HTERT RPE-1 (cell line): Measurements from ENCODE around the gene CCDC9B.

ENCODE experiments used
- in situ Hi-C: fragments of 300-500 bp; cut with MboI; formaldehyde crosslinking; loops from 4 replicates; pipeline ENCODE4 v1.14.3; 2020; ENCODE audit warnings: low sequenced_read_pairs

CCDC9B gene

DNA sequence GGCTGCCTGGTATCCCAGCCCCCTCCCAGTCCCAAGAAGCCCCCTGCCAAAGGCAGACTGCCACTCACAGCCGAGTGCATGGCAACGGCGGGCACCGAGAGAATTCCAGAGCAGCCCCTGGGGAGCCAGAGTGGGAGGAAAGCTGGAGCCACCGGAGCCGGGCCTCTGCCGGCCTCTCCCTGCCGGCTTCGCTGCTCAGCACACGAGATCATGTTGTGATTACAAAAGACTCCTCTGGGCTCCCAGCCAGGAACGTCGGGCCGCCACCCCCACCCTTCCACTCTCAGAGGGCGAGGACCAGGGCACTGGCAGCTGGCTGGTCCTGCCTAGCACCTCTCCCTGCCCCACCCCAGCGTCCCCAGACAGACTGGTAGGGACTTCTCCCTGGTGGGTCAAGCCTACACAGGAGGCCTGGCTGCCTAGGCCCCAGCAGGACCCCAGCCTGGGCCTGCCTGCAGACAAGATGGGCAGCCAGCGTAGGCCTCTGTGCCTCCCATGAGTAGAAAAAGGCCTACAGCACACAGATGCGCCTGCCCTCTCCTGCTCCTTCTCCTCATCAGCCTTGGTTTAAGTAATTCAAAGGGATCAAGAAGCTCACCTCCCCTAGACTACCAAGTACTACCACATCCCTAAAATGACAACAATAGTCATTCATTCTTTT, at the start of gene CCDC9B:
Gene CCDC9B, minus strand, starts transcription at position 200 of the 661 bp plus-strand sequence. Its CDS starts 120 bp downstream, at position 80.
- in situ Hi-C loops, result no loop called here

DNA sequence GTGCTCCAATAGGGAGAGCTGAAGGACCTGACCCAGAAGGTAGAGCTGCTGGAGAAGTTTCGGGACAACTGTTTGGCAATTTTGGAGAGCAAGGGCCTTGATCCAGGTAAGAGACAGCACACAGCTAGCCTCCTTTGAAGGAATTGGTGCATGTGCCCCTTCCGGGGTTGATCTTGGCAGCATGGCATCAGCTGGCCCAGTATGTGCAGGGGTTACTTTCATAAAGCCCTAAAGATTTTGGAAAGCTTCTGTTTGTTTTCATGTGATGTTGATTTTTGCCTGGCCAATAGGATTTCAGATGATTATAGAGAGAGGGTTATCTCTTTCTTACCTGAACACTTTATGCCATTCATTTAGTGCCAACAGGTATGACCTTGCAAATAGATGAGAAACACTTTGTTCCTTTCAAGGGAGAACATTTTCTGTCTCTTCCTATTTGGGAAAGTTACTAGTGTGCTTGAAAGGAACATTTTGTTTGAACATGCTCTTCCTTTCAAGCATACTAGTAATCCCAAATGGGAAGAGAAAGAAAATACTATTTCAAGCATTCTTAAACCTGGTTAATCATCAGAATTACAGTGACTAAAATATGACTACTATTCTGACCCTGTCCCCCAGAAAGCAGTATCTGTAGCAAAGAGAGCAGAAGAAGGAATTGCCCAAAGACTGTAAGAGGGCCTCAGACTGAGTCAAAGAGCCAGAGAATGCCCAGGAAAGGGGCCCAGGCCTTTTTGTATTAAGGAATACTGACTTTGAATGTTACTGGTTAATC, 49.3 kb upstream of the CCDC9B start:
- in situ Hi-C loops, result no loop called here

DNA sequence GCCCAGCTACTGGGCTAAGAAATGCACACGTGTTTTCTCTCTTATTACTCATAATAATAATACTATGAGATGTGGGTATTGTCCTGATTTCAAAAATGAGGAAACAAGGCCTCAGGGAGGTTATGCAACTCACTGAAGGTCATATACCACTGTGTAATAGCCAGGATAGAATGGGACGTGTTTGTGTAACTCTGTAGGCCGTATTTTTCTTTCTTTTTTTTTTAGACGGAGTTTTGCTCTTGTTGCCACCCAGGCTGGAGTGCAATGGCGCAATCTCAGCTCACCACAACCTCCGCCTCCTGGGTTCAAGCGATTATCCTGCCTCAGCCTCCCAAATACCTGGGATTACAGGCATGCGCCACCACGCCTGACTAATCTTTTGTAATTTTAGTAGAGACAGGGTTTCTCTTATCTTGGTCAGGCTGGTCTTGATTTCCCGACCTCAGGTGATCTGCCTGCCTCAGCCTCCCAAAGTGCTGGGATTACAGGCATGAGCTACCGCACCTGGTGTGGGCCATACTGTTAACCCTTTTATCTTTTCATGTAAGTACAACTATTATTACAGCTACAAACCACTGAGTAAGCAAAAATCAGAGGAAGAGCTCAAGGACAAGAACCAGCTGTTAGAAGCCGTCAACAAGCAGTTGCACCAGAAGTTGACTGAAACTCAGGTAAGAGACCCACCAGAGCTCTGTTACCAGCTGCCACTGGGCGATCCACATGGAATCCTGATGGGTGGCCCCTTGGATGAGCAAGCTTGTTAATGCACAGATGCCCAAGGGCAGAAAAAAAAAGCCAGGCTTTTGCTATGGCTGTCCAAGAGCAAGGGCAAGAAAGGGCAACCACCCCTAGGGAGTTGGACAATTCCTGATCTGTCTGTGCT, 48.4 kb upstream of the CCDC9B start:
- in situ Hi-C loops, result no loop called here

DNA sequence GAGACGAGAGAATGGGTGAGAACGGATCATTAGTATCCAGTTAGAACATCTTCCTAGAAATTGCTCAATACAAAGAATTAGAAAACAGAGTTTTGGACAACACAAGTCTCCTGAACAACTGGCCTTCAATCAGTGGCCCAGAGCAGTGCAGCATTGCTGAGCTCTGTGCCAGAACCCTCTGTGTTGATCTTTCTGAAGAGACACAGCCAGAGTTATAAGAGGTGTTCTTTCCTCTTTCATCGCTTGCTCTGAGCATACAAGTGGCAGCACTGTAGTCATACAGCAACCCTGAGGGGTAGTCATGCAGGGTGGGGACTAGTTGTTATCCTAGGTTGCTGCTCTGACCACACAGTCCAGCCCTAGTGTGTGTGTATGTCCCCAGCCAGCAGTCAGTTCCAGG, 45.7 kb upstream of the CCDC9B start:
- in situ Hi-C loops, result no loop called here

DNA sequence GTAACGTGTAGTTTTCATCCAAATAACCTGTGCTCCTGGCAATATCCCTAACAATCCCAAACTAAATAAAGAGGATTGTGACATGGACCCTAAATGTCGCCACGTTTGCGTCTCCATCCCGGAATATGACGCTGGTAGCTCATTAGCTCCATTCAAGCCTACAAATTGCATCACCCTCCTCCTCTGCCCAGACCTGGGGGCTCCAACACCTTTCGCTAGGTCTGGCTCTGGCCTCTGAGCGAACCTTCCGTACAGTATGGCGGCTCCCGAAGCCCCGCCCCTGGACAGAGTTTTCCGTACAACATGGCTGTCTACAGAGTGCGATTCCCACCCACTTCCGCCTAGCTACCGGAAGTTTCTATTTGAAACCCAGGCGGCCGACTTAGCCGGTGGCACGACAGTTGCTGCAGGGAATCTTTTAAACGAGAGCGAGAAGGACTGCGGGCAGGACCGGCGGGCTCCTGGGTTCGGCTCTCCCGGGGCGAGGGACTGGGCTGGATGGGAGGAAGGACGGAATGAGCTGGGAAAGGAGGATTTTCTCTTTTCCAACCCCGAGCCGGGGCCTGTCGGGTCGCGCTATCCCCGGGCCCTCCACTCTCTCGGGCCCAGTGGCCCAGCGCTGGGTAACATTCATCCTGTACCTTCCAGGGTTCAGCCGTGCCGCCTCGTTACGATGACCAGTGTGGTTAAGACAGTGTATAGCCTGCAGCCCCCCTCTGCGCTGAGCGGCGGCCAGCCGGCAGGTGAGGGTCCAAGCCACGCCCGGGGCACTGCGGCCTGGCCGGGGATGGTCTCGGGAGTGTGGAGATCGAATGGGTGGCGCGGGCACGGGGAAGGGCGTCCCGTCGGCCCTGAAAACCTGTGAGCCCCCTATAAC, 42.1 kb upstream of the CCDC9B start, which contains the start of gene KNSTRN:
Gene KNSTRN, plus strand, starts transcription at position 142 of the 877 bp plus-strand sequence. Its CDS starts 115 bp downstream, at position 257.
- in situ Hi-C loops, result no loop called here

DNA sequence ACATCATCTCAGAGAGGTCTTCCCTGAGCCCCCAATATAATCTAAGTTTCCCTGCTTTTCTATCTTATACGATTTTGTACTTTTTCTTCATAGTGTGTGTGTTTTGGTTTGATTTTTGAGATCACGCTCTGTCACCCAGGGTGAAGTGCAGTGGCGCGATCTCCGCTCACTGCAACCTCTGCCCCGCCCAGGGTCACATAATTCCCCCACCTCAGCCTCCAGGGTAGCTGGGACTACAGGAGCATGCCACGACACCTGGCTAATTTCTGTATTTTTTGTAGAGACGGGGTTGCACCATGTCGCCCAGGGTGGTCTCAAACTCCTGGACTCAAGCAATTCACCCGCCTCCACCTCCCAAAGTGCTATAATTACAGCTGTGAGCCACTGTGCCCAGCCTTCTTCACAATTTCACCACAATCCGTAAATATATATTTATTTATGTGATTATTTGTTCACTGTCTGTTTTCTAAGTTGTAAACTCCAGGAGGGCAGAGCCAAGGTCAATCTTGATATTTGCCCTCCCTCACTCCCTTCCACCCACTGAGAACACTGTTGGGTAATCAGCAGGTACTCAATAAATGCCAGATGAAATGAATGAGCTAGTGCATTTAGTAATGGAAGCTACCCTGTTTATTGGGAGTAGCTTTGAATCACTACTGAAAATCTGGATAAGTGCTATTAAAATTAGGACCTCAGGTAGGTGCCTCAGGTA, 41.2 kb upstream of the CCDC9B start:
- in situ Hi-C loops, result no loop called here

DNA sequence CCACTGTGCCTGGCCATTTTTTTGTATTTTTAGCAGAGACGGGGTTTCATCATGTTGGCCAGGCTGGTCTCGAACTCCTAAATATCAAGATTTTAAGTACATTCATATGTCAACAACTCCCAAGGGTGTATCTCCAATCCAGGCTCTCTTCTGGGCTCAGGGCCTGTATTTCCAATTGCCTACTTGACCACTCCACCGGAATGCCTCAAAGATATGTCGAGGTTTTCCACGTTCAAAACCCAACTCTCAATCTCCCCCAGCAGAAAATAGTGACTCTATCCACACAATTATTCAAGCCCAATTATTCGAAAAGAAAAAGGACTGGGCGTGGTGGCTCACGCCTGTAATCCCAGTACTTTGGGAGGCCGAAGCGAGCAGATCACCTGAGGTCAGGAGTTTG, 39.9 kb upstream of the CCDC9B start:
- in situ Hi-C loops, result no loop called here

DNA sequence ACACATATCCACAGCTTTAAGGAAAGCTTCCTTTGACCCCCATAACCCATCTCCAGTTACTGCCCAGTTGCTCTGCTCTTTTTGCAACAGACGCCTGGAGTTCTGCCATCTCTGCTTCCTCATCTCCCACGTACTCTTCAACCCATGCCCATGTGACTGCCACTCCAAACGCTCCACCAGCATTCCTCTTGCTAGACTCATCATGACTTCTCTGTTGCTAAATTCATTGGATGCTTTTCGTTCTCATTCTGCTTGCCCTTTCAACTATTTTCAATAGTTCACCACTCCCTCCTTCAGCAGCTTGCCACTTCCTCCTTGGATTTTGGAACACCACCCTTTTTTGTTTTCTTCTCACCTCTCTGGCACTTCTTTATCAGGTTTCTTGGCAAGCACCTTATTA, 39.1 kb upstream of the CCDC9B start:
- in situ Hi-C loops, result no loop called here

DNA sequence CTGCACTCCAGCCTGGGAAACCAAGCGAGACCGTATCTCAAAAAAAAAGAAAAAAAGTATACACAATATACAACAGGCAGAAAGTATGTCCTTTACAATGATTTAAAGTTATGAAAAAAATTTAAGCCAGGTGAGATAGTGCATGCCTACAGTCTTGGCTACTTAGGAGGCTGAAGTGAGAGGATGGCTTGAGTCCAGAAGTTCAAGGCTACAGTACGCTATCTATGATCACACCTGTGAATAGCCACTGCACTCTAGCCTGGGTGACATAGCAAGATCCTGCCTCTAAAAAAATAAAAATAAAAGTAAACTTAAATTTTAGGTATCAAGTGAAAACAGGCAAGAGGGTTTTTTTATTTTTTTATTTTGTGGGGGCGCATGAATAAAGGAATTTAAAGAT, 38.6 kb upstream of the CCDC9B start:
- in situ Hi-C loops, result no loop called here

DNA sequence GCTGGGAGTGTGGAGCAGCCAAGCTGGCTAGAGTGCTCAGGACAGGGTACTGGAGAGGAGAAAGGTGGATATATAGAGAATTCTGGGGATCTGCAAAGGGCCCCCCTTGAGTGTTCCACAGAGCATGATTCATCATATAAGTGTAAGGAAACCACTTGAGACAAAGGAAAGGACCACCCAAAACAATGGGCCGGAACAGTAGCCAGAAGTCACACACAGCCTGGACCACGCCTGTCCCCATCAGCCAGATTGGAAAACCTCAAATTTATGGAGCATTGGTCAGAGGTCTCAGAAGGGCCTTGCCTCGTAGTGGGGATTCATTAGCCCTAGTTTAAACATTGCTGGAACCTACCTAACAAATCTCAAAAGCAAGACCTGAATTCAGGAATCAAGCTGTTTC, 36.9 kb upstream of the CCDC9B start:
- in situ Hi-C loops, result no loop called here

DNA sequence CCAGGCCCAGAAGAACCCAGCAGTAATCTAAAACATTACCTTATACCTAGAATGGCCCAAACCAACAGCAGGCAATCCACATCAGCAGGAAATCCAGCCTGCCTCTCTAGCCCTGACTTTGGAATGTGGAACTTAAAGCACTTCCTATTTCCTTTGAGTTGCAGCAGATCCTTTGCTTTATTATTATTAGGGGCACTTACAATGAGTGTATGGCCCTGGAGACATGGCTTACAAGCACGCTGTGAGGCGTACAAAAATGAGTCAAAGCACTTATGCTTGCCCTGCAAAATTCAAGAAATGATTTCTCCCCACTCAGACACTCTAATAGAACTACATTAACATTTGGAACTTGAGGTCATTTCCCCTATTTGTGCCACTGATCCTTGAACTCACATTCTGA, 32.2 kb upstream of the CCDC9B start:
- in situ Hi-C loops, result no loop called here

DNA sequence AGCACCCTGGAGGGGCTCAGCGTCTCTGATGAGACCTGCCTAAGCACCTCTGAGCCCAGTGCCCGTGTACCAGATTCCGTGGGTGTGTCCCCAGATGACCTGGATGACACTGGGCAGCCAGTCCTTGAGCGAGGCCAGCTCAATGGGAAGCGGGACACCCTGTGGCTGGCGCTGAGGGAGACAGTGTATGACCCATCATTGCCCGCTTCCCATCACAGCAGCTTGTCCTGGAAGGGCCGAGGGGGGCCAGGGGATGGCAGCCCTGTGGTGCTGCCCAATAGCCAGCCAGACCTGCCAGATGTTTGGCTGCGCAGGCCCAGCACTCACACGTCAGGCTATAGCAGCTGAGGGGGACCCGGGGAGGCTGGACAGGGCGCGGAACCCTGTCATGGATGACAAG, 29.2 kb upstream of the CCDC9B start:
- in situ Hi-C loops, result no loop called here

DNA sequence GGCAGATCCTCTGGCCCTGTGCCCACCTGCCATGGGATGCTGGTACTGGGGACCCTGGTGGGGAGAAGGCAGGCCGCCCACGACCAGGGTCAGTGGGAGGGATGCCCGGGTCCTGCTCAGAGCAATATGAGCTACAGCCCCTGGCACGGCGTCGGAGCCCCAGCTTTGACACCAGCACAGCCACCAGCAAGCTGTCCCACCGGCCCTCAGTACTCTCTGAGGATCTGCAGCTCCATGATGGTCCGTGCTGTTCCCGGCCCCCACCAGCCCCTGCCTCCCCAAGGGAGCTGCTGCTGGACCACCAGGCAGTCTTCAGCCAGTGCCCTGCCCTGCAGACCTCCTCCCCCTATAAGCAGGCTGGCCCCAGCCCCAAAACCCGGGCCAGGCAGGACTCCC, 28.7 kb upstream of the CCDC9B start:
- in situ Hi-C loops, result no loop called here

DNA sequence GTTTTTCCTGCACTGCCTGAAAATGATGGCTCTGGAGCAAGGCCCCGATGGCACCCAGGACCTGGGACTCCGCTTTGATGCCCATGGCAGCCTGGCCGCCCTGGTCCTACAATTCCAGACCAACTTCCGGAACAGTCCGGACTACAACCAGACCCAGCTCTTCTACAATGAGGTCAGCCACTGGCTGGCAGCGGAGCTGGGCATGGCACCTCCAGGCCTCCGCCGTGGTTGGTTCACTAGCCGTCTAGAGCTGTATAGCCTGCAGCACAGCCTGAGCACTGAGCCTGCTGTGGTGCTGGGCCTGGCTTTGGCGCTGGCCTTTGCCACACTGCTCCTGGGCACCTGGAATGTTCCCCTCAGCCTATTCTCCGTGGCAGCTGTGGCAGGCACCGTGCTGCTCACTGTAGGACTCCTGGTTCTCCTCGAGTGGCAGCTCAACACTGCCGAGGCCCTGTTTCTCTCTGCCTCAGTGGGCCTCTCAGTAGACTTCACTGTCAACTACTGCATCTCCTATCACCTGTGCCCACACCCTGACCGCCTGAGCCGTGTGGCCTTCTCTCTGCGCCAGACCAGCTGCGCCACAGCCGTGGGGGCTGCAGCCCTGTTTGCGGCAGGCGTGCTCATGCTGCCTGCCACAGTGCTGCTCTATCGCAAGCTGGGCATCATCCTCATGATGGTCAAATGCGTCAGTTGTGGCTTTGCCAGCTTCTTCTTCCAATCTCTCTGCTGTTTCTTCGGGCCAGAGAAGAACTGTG, 28.2 kb upstream of the CCDC9B start:
- in situ Hi-C loops, result no loop called here

DNA sequence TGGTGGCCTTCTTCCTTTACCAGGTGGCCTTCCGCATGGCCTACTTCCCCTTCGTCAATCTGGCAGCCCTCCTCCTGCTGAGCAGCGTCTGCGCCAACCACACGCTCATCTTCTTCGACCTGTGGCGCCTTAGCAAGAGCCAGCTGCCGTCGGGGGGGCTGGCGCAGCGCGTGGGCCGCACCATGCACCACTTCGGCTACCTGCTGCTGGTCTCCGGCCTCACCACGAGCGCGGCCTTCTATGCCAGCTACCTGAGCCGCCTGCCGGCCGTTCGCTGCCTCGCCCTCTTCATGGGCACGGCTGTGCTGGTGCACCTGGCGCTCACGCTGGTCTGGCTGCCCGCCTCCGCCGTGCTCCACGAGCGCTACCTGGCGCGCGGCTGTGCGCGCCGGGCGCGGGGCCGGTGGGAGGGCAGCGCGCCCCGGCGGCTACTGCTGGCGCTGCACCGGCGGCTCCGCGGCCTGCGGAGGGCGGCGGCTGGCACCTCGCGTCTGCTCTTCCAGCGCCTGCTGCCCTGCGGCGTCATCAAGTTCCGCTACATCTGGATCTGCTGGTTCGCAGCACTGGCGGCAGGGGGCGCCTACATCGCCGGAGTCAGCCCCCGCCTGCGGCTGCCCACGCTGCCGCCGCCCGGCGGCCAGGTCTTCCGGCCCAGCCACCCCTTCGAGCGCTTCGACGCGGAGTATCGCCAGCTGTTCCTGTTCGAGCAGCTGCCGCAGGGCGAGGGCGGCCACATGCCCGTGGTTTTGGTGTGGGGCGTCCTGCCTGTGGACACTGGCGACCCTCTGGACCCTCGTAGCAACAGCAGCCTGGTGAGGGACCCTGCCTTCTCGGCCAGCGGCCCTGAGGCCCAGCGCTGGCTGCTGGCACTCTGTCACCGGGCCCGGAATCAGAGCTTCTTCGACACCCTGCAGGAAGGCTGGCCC, 27.2 kb upstream of the CCDC9B start:
- in situ Hi-C loops, result no loop called here

DNA sequence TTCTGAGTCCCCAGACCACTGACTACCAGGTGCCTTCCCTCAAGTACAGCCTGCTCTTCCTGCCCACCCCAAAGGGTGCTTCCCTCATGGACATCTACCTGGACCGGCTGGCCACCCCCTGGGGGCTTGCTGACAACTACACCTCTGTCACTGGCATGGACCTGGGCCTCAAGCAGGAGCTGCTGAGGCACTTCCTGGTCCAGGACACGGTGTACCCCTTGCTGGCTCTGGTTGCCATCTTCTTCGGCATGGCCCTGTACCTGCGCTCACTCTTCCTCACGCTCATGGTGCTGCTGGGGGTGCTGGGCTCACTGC, 26.6 kb upstream of the CCDC9B start:
- in situ Hi-C loops, result no loop called here

DNA sequence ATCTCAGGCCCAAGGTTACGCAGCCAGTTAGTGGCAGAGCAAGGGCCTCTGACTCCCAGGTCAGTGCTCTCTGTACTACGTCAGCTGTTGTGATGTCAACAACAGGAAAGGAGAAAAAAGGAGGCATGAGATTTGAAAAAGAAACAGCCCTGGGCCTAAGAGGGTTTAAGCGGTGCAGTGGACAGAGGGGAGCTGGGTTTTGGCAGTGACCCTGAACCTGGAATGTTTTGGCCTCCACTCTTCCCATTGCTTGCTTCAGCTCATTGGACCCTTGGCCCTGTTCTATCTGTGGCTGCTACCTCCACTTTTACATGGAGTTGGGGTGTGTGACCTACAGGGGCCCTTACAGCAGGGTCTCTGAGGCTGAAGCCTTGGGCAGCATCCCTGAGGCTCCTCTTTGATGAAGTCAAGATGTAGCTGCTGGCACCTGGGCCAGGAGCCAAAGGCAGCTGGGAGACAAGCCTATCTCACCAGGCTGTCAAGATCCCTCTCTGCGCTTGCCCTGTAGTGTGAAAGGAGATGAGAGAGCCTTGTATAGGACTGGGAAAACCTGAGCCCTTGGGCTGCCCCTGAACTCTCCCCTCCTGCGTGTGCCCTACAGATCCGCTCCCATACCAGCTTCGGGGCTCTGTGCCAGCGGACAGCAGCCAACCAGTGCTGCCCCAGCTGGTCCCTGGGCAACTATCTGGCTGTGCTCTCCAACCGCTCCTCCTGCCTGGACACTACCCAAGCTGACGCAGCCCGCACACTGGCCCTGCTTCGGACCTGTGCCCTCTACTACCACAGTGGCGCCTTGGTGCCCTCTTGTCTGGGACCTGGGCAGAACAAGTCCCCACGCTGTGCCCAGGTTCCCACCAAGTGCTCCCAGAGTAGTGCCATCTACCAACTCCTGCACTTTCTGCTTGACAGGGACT, 26.0 kb upstream of the CCDC9B start:
- in situ Hi-C loops, result no loop called here
